GM12878 (cell line): ENCODE data around the gene IGLL5. TPM values are rescaled to one million over a fixed set of nuclear protein-coding genes. Genes with fewer than 3 reads are reported as not detected.

Experiments
- ATAC-seq: fragments of 200-7000 bp; cut with Tn5 transposase; 3 replicates; pipeline ENCODE4 v1.9.1; 2020; ENCODE audit warnings: mild to moderate bottlenecking, moderate library complexity
- BruUV-seq: library from RNA; stranded (reverse); fragments of 400-500 nt; replicated peaks from 2 replicates; lab custom pipeline; 2021; lab: Mats Ljungman, UMichigan
- CTCF ChIA-PET: fragments of 300-600 bp; sonication (Branson Sonifier 250); formaldehyde crosslinking; extraction: SDS; loops from one replicate; lab custom pipeline; 2021; ENCODE audit warnings: inconsistent platforms; lab: Yijun Ruan, JAX
- POLR2A ChIA-PET: fragments of 350-600 bp; formaldehyde crosslinking; extraction: SDS; loops from one replicate; lab custom pipeline; 2021; ENCODE audit warnings: inconsistent platforms; lab: Charles Lee
- RAD21 ChIA-PET: fragments of 300-600 bp; sonication (Branson Sonifier 250); formaldehyde crosslinking; loops from one replicate; lab custom pipeline; 2023; ENCODE audit warnings: antibody characterized with exemption; ENCODE audit not compliant: unreplicated experiment; lab: Charles Lee
- SMC1A ChIA-PET: fragments of 300-600 bp; sonication (Branson Sonifier 250); formaldehyde crosslinking; loops from one replicate; lab custom pipeline; 2023; ENCODE audit not compliant: unreplicated experiment, uncharacterized antibody; lab: Charles Lee
- DNase-seq: peaks from one replicate; pipeline ENCODE4 v3.0.0-alpha.2; 2011; ENCODE audit warnings: low read depth, low spot score
- FAIRE-seq: peaks from 3 replicates; lab custom pipeline; 2011; peaks lifted over from hg19 to GRCh38; lab: Jason Lieb, UNC
- H2AFZ ChIP-seq: 2 replicates; pipeline ENCODE4 v1.6.0; 2011; ENCODE audit warnings: low read depth, low read length, control low read depth; ENCODE audit not compliant: control insufficient read depth
- H3K27ac ChIP-seq: 2 replicates; pipeline ENCODE4 v1.5.1; 2011; ENCODE audit warnings: control low read depth; ENCODE audit not compliant: control insufficient read depth, insufficient read depth
- H3K27me3 ChIP-seq, 2 experiments: replicated peaks in 1 of 2; 2 replicates each; pipeline versions ENCODE4 v1.6.0 to v1.6.1; 2011; ENCODE audit warnings: low read length in 1 of 2; ENCODE audit not compliant: control insufficient read depth in 2 of 2, insufficient read depth in 2 of 2
- H3K36me3 ChIP-seq, 2 experiments: 2 replicates each; pipeline ENCODE4 v1.5.1; 2011; ENCODE audit warnings: low read length in 1 of 2; ENCODE audit not compliant: control insufficient read depth in 2 of 2, insufficient read depth in 2 of 2
- H3K4me1 ChIP-seq: 2 replicates; pipeline ENCODE4 v1.6.1; 2011; ENCODE audit warnings: mild to moderate bottlenecking, low read length, moderate library complexity, mixed read lengths; ENCODE audit not compliant: control insufficient read depth, insufficient read depth
- H3K4me2 ChIP-seq: 2 replicates; pipeline ENCODE4 v1.6.0; 2011; ENCODE audit warnings: control low read depth; ENCODE audit not compliant: control insufficient read depth, insufficient read depth
- H3K4me3 ChIP-seq: fragments of 200-600 bp; sonication (generic); 2 replicates; pipeline ENCODE4 v1.5.1; 2016
- H3K79me2 ChIP-seq: 2 replicates; pipeline ENCODE4 v1.6.0; 2011; ENCODE audit warnings: low read length; ENCODE audit not compliant: control insufficient read depth, insufficient read depth
- H3K9ac ChIP-seq: 2 replicates; pipeline ENCODE4 v1.8.0; 2011; ENCODE audit warnings: low read length, control low read depth, mixed read lengths; ENCODE audit not compliant: control insufficient read depth, insufficient read depth
- H3K9me3 ChIP-seq: replicated peaks from 3 replicates; pipeline ENCODE4 v1.5.1; 2011; ENCODE audit warnings: mild to moderate bottlenecking, low read length; ENCODE audit not compliant: control insufficient read depth, insufficient read depth
- H4K20me1 ChIP-seq: 2 replicates; pipeline ENCODE4 v1.6.0; 2011; ENCODE audit not compliant: control insufficient read depth, insufficient read depth
- E2F4 ChIP-seq: IDR thresholded peaks from 2 replicates; pipeline ENCODE4 v1.6.1; 2012; ENCODE audit warnings: low read depth, low read length, improper control_type of control experiment
- LARP7 ChIP-seq: fragments of 450-650 bp; IDR thresholded peaks from 2 replicates; pipeline ENCODE4 v1.6.1; 2017; ENCODE audit warnings: mild to moderate bottlenecking
- POLR2A ChIP-seq: IDR thresholded peaks from 2 replicates; pipeline ENCODE4 v1.6.1; 2011; ENCODE audit warnings: low read depth, mild to moderate bottlenecking, low read length
- ZNF207 ChIP-seq: fragments of 450-650 bp; IDR thresholded peaks from 2 replicates; pipeline ENCODE4 v1.6.1; 2014; ENCODE audit warnings: antibody characterized with exemption, mild to moderate bottlenecking, borderline replicate concordance
- WGBS: methylation state at CpG from one replicate; pipeline ENCODE4 v1.1.6; 2016; ENCODE audit warnings: low lambda C conversion rate; ENCODE audit not compliant: insufficient replicate concordance, insufficient coverage; ENCODE audit errors: missing lambda C conversion rate; 5-methylcytosine and 5-hydroxymethylcytosine counted together
- in situ Hi-C: fragments of 300-500 bp; cut with MboI; formaldehyde crosslinking; loops from 9 replicates; pipeline ENCODE4 v1.14.3; 2018; ENCODE audit warnings: mixed read lengths
- intact Hi-C: fragments of 100-400 bp; cut with micrococcal nuclease; formaldehyde crosslinking; loops from one replicate; pipeline ENCODE4 v1.14.2; 2022; ENCODE audit not compliant: unreplicated experiment
- polyA plus RNA-seq, 11 experiments: library from polyadenylated mRNA; depleted of rRNA in 4 of 11; unstranded in 6 of 11; stranded (reverse) in 5 of 11; fragments of >200 nt; fragmentation: Nextera tagmentation in 4 of 11; fragmentation: Illumina TruSeq in 1 of 11; extraction: Ambion mirVana in 4 of 11; extraction: Trizol in 1 of 11; gene quantifications; 1 replicate in 1 of 11; 2 replicates in 10 of 11; pipeline versions ENCODE4 v1.2.1 to v1.2.3, GENCODE V29; 2011 to 2016; ENCODE audit warnings: inconsistent platforms in 2 of 11, missing spikeins in 2 of 11, low read depth in 1 of 11
- total RNA-seq, 4 experiments: library from RNA; depleted of rRNA in 3 of 4; stranded (reverse); fragments of >200 nt in 3 of 4; fragmentation: Illumina TruSeq in 1 of 4; extraction: Trizol in 1 of 4; gene quantifications; 2 replicates each; pipeline versions ENCODE4 v1.2.1 to v1.2.3, GENCODE V29; 2013 to 2021

IGLL5 gene
- total and polyA plus RNA-seq, 10 of the 15 experiments (the other 5 are each of a cell fraction or from before 2014, with no cell fraction given): not detected

DNA sequence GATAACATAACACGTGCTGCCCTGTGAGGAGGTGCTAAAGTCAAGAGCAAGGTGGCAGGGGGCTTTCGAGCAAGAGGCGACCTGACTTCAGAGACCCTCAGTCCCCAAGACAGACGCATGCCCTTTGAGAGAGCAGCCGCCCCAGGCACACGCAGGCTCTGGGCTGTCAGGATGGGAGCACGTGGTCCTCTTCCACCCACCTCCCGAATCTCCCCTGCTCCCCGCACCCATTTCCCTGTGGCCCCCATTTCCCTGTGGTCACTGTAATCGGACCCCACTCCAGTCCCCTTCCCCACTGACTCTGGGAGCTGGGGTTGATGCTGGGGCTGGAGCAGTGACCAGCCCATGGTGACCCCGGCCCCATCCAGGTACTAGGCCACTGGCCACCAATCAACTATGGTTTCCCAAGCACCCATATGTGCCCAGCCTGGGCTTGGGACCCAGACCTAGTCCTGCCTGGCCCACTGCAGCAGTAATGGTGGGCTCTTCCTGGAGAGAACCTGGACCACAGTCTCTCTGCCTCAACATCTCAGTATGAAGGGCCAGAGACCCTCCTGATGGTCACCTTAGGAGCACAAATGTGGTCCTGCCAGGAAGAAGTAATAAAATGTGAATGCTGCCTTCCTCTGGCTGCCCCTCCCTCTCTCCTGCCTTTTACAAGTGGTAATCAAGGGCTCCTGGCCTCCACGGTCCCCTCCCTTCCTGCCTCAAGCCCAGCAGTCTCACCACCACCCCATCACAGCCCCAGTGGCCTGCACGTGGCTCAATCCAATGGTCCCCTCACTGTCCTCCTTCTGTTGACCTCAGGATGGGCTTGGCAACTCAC is 39.0 kb downstream of the IGLL5 start:
- ChIA-PET POLR2A (no interaction called here), RAD21 (no interaction called here), CTCF (interaction anchor here (1.5 kb wide), 1 partner anchor 9 kb away, joined by 3 read pairs; no protein-coding TSS in a partner anchor), SMC1A (interaction anchor here (3.0 kb wide), 1 partner anchor 24 kb away, joined by 24 read pairs; no protein-coding TSS in a partner anchor)
- BruUV-seq: no TSS peak
- Histone ChIP-seq H3K4me2 (no peak overlapping the region), H2AFZ (no peak overlapping the region), H3K4me3 (no peak overlapping the region), H3K9ac (no peak overlapping the region), H3K27ac (no peak overlapping the region), H3K27me3 (no peaks in the 10 kb centered on the region), H3K79me2 (peaks cover 18% of the 10 kb centered on the region), H3K9me3 (no peaks in the 10 kb centered on the region), H4K20me1 (no peaks in the 10 kb centered on the region), H3K4me1 (peaks cover 60% of the 10 kb centered on the region), H3K36me3 (no peaks in the 10 kb centered on the region)
- TF ChIP-seq E2F4 (no peak), POLR2A (0 out of 2 replicates have a peak, but pooled peaks have one; percentile 5), LARP7 (0 out of 2 replicates have a peak, but pooled peaks have one; percentile 21), ZNF207 (no peak)
- DNase-seq (no peak), FAIRE-seq (no peak), ATAC-seq (no peak)
- in situ Hi-C loops: no loop called here
- intact Hi-C loops: no loop called here
- WGBS: 87% methylated on average over 8 of the region's 13 CpGs
